NCI-H2196 (cell line): Measurements from ENCODE around the gene PRSS23.

Source experiments
- DNase-seq: peaks from one replicate; lab custom pipeline; 2025; ENCODE audit not compliant: unreplicated experiment; lab: John Stamatoyannopoulos, UW

PRSS23 gene

DNA sequence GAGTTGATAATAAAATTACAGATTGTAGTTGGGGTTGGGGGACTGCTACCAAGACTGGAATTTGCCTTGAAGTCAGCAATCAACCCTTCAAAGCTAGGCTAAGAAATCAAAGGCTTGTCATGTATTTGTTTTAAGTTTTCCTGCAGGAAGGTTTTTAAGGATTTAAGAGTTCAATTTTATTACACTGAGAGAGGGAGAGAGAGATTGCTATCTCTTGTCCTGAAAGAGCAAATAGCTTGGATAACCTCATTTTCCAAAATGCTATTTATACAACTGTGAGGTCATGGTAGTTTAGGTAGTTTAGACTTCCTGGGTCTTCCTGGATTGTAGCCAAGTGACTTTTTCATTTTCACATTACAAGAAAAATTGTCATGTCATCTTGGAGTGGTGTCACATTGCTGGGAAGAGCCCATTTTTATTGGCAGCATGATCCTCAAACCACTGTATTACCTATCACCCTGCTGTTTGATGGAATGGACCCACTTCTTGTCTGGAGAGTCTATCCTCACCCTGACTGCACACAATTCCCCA, 10.1 kb upstream of the PRSS23 start:
- peak; percentile 14 for DNase-seq

DNA sequence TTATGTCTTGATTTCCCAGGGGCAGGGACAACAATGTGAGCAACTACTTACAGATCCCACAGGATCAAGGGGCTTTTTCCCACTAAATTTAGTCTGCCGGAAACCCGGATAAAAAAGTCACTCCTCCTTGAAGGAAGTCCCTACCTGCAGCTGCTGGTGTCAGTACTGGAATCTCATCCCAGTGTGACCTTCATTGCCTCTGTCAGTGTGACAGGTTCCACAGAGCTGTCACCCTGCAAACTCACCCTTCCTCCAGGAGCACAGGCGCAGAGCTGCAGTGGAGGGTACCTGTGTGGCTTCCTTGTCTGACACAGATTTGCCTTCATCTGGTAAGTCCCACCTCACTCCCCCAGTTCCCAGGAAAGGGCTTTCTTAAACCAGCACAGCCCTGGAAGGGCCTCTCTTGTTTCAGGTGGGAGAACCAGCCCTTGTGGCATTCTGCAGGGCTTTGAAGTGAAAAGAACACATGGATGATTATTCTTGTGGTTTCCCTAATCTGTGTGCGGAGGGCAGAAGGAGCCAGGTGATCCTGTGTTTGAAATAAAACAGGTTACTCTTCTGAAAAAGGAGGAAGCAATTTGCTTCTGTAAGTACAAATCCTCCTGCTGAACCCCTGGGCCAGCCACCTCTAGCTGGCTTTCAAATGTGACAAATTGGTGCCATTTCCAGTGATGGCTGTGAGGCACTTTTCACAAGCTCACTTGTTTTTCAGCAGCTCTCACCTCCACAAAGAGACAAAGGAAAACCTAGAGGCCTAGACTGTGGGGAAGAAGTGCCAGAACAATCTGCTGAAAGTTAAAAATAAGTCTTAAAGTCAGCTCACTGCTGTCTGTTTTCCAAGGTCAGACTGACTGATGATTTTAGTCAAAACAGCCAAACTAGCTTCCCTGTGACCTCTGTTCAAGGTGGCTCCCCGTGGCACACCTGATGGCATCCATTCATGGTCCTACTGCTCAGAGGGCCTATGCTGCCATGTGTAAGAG, 9.2 kb upstream of the PRSS23 start:
- no peak for DNase-seq

DNA sequence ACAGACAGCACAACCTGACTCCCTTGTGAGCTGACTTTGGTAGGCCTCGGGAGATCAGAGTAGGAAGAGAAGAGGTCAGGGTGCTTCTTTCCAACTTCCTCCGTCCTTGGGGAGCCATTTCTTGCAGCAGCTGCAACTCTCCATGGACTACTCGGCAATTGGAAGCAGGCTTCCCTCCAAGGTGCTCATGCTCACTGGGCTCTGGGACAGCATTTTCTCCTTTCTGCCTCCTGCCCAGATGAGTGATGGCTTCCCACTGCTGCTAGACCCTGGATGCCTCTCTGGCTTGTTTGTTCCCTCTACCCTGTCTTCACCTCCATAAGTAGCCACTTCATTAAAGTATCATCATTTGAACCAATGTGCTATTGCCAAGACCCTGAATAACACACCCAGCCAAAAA, 8.2 kb upstream of the PRSS23 start:
- DNase-seq: no peak

DNA sequence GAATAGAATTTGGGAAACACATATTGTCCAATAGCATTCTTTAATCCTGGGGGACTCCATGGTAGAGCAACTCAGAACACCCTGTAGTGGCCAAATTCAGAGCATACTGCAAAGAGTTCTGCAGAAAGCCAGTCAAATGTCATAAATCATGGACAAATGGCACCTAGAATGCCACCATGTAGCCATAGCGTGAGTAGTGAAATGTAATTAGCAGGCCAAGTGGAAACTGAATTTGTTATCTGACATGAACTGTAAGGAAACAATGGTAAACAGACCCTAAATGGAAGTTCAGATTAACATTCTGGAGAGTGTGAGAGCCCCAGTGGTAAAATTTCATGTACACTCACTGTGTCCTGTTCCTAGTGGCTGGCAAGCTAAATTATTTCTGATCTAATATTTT, 7.0 kb upstream of the PRSS23 start:
- DNase-seq: no peak

DNA sequence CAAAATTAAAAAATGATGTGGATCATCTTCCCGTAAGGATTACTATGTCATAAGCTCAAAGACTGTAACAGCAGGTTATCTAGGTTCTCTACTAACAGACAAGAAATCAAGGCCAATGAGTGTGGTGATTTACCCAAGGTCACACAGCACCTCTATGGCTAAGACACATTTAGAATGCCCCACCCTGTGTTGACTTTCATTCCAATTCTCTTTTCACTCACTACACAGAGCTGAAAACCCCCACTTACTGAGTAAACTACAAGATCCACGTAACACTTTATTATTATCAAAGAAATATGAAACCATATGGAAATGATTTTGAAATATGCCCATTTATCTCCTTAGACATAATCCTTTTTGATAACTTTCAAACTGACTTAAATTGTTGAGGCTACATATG, 4.8 kb upstream of the PRSS23 start:
- DNase-seq: no peak

DNA sequence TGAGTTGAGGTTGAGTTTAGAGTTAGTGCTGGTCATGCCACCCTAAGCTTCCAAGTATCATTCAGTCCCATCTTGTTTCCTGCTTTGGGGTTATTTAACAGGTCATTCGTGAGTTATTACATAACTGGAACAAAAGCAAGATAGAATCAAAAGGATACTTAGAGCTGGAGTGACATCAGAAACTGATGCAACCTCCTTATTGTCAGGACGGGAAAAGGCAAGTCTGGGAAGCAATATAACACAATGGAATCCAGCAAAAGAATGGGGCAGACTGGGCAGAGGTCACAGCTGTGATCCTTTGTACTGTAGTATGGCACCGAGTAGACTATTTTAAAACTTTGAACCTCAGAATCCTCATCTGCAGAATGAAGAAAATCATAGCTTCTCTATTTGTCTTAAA, 4.4 kb upstream of the PRSS23 start:
- no peak for DNase-seq

DNA sequence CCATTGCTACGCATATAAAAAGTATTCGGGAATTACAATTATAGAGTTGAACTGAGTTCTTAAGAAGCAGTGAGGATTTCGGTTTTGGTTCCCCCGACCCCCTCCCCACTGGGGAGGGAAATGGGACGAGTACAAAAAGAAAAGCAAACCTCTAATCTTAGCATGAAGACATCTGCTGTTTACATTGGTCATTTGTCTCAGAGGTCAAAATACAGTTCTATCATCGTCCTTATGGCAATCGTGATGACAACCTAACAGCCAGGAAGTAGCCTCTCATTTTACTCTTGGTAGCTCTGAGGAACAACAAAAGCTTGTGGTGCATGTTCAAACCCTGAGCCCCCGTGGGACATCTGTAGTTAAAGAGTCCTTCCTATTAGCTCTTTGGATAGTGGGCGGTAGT, 3.2 kb upstream of the PRSS23 start:
- no peak for DNase-seq

DNA sequence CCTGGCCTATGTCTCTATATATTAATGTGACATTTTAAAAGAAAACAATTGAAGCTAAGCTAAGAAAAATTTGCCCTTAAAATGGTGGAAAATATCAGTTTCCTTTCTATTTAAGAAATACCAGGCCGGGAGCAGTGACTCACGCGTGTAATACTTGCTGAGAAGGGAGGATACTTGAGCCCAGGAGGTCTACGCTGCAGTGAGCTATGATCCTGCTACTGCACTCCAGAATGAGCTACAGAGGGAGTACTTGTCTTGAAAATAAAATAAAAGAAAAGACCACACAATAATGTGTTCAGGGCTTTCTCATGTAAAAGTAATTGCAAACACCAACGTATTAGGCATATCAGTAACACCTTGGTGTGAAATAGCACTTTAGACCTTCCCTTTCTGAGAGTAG, 1.4 kb upstream of the PRSS23 start:
- DNase-seq: no peak

DNA sequence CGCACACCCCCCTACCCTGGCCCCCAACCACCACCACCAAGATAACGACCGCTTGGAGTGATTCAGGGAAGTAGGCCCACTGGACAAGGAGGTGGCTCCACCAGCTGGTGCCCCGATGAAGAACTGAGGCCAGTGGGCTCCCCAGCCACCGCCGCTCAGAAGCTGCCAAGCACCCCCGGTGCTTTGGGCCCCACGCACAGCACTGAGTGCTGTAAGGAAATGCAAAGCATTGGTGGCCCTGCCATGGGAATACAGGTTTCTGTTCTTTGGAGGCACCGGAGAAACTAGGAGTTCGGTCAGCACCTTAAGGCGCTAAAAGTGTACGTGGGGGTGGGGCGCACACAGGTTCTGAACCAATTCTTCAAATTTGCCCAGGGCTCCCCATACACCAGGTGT, 664 bp upstream of the PRSS23 start:
- DNase-seq: peak; percentile 19

DNA sequence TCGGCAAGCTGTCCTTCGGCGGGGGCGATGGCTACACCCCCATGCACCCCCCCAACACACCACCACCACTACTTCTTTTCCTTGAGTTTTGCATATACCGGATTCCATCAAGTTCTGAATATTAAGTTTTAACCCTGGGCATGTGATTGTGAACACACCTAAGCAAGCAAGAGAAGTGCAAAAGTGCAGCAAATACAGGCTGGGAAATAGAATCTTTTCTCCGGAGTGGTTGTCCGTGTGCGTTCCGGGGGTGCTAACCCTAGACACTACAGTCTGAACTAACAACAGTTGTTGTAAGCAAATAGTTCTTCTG, 574 bp downstream of the PRSS23 start:
- DNase-seq: peak; percentile 4

DNA sequence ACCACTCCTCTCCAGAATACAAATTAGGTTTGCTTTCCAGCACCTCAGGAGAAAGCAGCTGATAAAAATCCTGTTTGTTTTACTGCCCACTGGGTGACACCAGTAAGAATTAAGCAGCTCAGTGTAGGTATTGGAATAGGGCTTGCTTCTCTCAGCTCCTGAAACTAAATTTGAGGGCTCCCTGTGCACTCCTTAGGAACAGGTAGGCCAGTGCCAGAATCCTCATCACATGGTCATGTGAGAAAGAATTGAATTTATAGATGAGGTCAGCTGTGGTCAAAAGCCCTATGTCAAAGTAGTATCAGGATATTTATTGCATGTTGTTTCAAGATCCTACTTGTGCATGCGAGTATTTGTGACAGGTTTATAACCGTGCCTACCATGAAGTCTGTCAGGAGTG, 1.0 kb downstream of the PRSS23 start:
- no peak for DNase-seq

DNA sequence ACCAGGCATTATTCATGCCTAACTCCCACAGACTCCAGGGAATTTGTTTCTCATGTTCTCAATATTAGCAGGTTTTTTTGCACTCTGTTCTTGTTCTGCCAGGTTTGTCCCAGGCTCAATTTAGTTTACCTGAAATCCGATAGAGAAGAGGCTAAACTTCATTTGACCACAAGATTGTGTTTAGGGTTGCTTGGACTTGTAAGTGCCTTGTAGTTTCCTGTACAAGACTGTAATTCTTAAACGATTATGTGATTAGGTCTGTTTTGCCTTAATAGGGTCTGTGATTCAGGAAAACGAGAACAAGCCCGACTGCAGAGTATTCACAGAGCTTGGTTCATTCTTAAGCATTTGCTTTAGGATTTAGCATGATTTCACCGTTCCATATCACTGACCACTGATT, 1.8 kb downstream of the PRSS23 start:
- no peak for DNase-seq

DNA sequence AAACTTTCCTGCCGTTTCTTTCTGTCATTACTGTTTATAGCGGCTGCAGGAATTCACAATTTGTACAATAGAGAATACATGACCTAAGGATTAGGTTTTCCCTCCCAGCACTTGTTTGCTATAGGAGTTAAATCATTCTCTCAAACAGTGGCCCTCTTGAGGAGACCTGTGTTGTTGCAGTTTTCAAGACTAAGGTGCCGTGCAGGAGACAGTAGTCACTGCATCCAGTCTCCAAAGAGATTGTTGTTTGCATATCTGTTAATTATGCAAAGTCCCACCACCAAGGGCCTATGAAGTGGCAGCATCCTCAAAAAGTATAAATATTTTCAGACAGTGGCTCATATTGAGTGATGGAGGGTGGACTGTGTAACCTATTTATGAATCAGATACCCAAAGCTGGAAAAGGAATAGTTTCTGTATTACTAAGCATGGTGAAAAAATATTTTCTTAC, 2.3 kb downstream of the PRSS23 start:
- peak; percentile 63 for DNase-seq

DNA sequence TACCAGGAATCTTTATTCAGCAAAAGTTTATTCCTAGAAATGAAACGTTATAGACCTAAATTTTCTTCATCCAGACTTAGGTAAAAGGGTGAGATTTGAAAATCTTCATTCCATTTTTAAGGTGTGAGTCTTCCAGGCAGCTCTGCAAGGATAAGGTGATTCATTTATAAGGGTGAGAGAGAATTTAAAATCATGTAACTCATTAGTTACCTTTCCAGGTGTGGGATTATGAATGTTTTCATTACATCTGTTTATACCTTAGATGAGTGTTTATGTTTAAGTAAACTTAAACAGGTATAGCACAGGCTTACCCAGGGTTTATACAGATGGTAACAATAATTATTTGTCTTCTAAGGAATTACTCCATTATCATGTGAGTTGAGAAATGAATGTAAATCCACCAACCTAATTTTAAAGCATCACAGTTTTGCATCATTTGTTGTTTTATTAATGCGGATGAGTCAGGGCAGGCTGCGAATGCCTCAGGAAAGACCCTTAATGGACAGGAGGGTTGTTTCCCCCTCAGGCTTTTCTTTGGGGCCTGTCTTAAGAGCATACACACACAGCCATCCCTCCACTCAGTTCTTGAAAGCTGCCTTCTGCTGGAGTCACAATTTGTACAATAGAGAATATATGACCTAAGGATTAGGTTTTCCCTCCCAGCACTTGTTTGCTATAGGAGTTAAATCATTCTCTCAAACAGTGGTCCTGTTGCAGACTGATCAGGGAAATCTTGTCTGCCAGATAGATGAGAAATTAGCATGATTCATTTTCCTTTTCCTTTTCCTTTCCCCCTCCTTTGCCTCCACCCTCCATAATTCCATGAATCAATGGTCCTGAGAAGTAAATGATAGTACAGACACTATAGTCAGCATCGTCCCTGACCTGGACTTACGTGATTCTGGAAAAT, 3.0 kb downstream of the PRSS23 start:
- DNase-seq: no peak

DNA sequence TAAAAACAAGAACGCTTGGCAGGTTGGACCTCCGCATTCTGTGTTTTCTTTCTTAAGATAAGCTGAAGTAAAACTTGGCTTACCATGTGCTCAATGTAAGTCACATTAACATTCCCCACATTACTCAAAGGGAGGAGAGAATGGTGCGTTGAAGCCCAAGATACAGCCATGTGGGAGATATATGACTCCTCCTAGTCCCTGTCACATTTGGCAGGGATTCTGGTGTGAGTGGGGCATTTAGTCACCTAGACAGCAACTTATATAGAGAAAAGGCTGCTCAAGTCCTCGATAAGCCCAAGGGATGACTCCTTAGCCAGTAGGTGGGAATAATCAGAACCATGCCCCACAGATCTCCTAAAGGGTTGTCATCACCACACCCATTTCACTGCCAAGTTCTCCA, 4.6 kb downstream of the PRSS23 start:
- no peak for DNase-seq

DNA sequence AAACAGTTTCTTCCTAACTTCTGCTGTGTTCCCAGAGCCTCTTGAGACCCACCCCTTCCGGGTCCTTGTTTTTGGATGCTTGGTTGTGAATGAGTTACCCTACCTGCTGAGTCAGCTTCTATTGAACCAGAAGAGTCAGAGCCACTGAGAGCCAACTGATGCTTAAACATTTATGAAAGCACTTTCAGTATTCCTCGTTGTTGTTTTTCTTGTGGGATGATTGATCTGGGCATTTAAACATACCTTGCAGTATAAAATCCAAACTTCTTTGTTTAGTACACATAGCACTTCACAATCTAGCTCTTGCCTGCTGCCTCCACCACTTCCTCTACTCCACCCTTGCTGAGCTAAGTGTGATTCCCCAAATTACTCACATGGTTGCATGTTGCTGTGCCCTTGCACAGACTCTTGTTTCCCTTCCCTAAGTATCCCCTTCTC, 5.5 kb downstream of the PRSS23 start:
- DNase-seq: no peak

DNA sequence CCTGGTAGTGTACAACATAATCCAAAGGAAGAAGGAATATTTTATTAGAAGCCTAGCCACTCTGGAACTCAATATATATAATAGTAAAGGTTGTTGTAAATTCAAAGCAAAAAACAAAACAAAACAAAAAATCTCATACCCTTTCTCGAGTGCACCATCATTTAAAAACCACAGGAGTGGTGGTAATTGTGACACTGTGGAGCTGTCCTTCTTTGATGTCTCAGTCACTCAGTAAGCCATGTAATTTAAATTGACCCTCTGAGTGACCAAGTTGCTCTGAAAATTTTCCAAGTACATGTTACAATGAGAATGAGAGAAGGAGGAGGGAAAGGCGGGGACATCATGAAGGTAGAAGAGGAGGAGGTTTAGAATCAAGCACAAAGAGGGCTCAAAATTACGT, 6.6 kb downstream of the PRSS23 start:
- no peak for DNase-seq

DNA sequence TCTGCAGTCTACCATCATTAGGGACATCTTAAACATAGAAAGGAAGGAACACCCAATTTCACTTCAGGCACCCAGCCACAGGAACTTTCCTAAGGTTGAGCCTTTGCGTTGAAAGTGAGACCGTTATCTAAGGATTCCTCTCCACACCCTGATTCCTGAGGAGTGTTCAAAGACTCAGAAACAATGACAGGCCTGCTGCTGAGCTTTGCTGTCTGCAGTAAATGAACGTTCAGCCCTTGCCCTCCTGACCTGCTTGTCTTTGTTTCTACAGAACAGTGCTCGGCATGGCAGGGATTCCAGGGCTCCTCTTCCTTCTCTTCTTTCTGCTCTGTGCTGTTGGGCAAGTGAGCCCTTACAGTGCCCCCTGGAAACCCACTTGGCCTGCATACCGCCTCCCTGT, 7.0 kb downstream of the PRSS23 start:
- DNase-seq: no peak

DNA sequence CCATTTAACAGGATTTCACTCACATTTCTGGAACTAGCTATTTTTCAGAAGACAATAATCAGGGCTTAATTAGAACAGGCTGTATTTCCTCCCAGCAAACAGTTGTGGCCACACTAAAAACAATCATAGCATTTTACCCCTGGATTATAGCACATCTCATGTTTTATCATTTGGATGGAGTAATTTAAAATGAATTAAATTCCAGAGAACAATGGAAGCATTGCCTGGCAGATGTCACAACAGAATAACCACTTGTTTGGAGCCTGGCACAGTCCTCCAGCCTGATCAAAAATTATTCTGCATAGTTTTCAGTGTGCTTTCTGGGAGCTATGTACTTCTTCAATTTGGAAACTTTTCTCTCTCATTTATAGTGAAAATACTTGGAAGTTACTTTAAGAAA, 9.2 kb downstream of the PRSS23 start:
- DNase-seq: no peak

DNA sequence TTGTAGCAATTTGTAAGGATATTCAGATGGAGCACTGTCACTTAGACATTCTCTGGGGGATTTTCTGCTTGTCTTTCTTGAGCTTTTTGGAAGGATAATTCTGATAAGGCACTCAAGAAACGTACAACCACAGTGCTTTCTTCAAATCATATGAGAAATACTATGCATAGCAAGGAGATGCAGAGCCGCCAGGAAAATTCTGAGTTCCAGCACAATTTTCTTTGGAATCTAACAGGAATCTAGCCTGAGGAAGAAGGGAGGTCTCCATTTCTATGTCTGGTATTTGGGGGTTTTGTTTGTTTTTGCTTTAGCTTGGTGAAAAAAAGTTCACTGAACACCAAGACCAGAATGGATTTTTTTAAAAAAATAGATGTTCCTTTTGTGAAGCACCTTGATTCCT, 9.9 kb downstream of the PRSS23 start:
- no peak for DNase-seq

DNA sequence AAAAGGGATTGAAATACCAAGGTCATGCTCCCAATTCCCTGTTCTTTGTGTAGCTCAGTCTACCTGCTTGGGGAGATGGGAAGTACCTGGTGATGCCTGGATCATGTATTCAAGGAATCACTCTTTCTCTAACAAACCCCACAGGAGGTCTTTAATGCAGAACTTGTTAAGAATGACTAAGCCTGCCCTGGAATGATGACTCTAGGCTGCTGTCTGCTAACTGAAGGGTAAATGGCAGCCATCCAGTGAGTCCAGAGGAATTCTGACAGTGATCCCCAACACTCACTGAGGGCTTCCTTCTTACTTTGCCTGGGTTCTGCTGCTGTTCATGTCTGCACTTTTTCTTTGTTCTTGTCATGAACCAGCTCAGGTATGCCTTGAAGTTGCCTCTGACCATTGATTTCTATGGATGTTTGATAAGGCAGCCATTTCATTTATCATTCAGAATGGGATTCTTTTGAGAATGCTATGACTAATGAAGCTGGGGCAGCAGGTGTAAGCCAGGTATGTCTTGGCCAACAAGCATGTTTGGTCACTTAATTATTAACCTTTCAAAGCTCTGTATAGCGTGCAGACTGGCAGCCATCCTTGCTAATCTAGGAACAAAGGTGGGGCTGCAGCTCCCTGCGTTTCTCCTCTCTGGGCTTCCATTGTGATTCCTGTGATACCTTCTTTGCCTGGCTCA, 11.4 kb downstream of the PRSS23 start:
- no peak for DNase-seq
